HG03575 (cell line): ENCODE results near the gene EXT2.

Experiments used
- ATAC-seq: cut with Tn5 transposase; IDR thresholded peaks from one replicate; pipeline ENCODE4 v1.9.1; 2021; ENCODE audit not compliant: unreplicated experiment, insufficient number of reproducible peaks, low FRiP score; ENCODE audit errors: extremely low read depth

Gene EXT2

GRCh38 chr11:44189986-44190882 is 94.8 kb downstream of the EXT2 start:
- ATAC-seq: no peak

GRCh38 chr11:44190883-44191230 is 95.4 kb downstream of the EXT2 start:
- no peak for ATAC-seq

- no peak for ATAC-seq
Observed at GRCh38 chr11:44191322-44192016, 96.0 kb downstream of the EXT2 start.

- ATAC-seq: no peak
Observed at GRCh38 chr11:44192017-44192385, 96.5 kb downstream of the EXT2 start.

- ATAC-seq: no peak
Observed at GRCh38 chr11:44192462-44193100, 97.1 kb downstream of the EXT2 start.

GRCh38 chr11:44193856-44194255 is 98.4 kb downstream of the EXT2 start:
- no peak for ATAC-seq

- ATAC-seq: no peak
Observed at GRCh38 chr11:44198146-44198724, 102.8 kb downstream of the EXT2 start.

GRCh38 chr11:44199298-44199697 is 103.8 kb downstream of the EXT2 start:
- no peak for ATAC-seq

GRCh38 chr11:44199816-44200215 is 104.3 kb downstream of the EXT2 start:
- no peak for ATAC-seq

GRCh38 chr11:44203270-44204043 is 108.0 kb downstream of the EXT2 start:
- no peak for ATAC-seq

GRCh38 chr11:44205352-44205751 is 109.9 kb downstream of the EXT2 start:
- ATAC-seq: no peak

- no peak for ATAC-seq
Observed at GRCh38 chr11:44205836-44206235, 110.4 kb downstream of the EXT2 start.

GRCh38 chr11:44207292-44207691 is 111.8 kb downstream of the EXT2 start:
- ATAC-seq: no peak

- ATAC-seq: no peak
Observed at GRCh38 chr11:44208976-44209603, 113.6 kb downstream of the EXT2 start.

GRCh38 chr11:44212128-44212527 is 116.7 kb downstream of the EXT2 start:
- ATAC-seq: no peak

GRCh38 chr11:44213148-44213547 is 117.7 kb downstream of the EXT2 start:
- no peak for ATAC-seq

- ATAC-seq: no peak
Observed at GRCh38 chr11:44217432-44217831, 122.0 kb downstream of the EXT2 start.
